Adrenal gland (tissue), 12 donors: ENCODE data around the gene PTPRS. TPM values are rescaled to one million over a fixed set of nuclear protein-coding genes. Genes with fewer than 3 reads are reported as not detected.

ENCODE experiments used
- DNase-seq, 7 donors: peaks; one replicate each; pipeline ENCODE4 v3.0.0-alpha.2; 2019 to 2020
- H3K27ac ChIP-seq, 5 donors: fragments of 200-600 bp; sonication (generic) in 4 of 5; 1 replicate in 3 of 5; 2 replicates in 2 of 5; pipeline versions ENCODE4 v1.5.1 to v1.8.0; 2016 to 2020; ENCODE audit warnings: mild to moderate bottlenecking in 1 of 5
- H3K27me3 ChIP-seq: fragments of 200-600 bp; 2 replicates; pipeline ENCODE4 v1.8.0; 2021
- H3K36me3 ChIP-seq, 2 donors: fragments of 200-600 bp; replicated peaks in 1 of 2; 1 replicate in 1 of 2; 2 replicates in 1 of 2; pipeline versions ENCODE4 v1.5.1 to v1.8.0; 2018 to 2022
- H3K4me1 ChIP-seq, 2 donors: fragments of 200-600 bp; replicated peaks in 1 of 2; 1 replicate in 1 of 2; 2 replicates in 1 of 2; pipeline versions ENCODE4 v1.5.1 to v1.8.0; 2018 to 2021
- H3K4me3 ChIP-seq, 4 donors: fragments of 200-600 bp; sonication (generic) in 3 of 4; one replicate each; pipeline ENCODE4 v1.5.1; 2016 to 2018
- H3K9me3 ChIP-seq, 3 donors: fragments of 200-600 bp; sonication (generic) in 1 of 3; replicated peaks in 1 of 3; 1 replicate in 2 of 3; 2 replicates in 1 of 3; pipeline versions ENCODE4 v1.5.1 to v1.8.0; 2016 to 2021
- CTCF ChIP-seq, 6 experiments: fragments of 450-650 bp in 4 of 6; fragments of 200-600 bp in 2 of 6; sonication (generic) in 1 of 6; IDR thresholded peaks; 1 replicate in 5 of 6; 2 replicates in 1 of 6; pipeline versions ENCODE4 v1.5.1 to v1.8.0; 2016 to 2021; ENCODE audit warnings: antibody characterized with exemption in 6 of 6, mild to moderate bottlenecking in 2 of 6, moderate library complexity in 1 of 6
- POLR2A ChIP-seq, 2 donors: fragments of 450-650 bp; IDR thresholded peaks; one replicate each; pipeline ENCODE4 v1.6.1; 2017; ENCODE audit warnings: antibody characterized with exemption in 2 of 2, mild to moderate bottlenecking in 2 of 2, moderate library complexity in 1 of 2
- WGBS, 4 donors: extraction: QIAGEN DNeasy Blood & Tissue Kit in 2 of 4; methylation state at CpG; one replicate each; pipeline versions ENCODE4 v1.1.5 to v1.1.7; 2013 to 2017; 5-methylcytosine and 5-hydroxymethylcytosine counted together
- intact Hi-C, 2 donors: fragments of 100-400 bp; cut with DNase I; formaldehyde crosslinking; loops; one replicate each; pipeline versions ENCODE4 v1.14.1 to v1.15.0; 2022 to 2023
- polyA plus RNA-seq, 3 donors: library from polyadenylated mRNA; stranded (reverse); fragments of 200-250 nt in 2 of 3; fragments of 350-450 nt in 1 of 3; fragmentation: Illumina TruSeq in 1 of 3; extraction: RNeasy Lipid Tissue Mini Kit (QIAGEN cat#74804) in 1 of 3; gene quantifications; one replicate each; pipeline ENCODE4 v1.2.3, GENCODE V29; 2013 to 2014
- total RNA-seq, 9 donors: library from RNA; depleted of rRNA in 4 of 9; stranded (reverse); fragments of >200 nt in 4 of 9; fragments of 120-200 nt in 1 of 9; fragmentation: NEBNext Ultra II Directional in 1 of 9; extraction: Animal tissue kit (Norgen Biotek cat#: 25700) in 1 of 9; gene quantifications; one replicate each; pipeline versions ENCODE4 v1.1.0 to v1.2.4, GENCODE V29; 2013 to 2023
- donor health status: healthy with polysubstance abuse.
- donor health status: Bipolar disorder and iron deficiency.
- donor health status: DM: yes; HTN: yes; CAD: no.
- donor health status: DM: no; HTN: no; CAD: no.
- donor health status: DM: no; HTN: no; CAD: no.
- donor health status: DM: yes; HTN: yes; CAD: no.

Gene PTPRS
- total and polyA plus RNA-seq, 12 donors, result 8.8 to 376 (median 164) TPM

- no peaks in the 10 kb centered on the region for H3K27me3 ChIP-seq
- H3K36me3 ChIP-seq, result no peaks in the 10 kb centered on the region
- H3K27ac ChIP-seq, result no peak overlapping the region
- TF ChIP-seq CTCF (IDR thresholded peaks at IDR 0.05) (no peak), POLR2A (IDR thresholded peaks at IDR 0.05) (no peak)
- 66 to 86% (median 78%) methylated on average over 1 to 3 of the region's 3 CpGs for WGBS, 4 donors
- no peak for DNase-seq
- no peaks in the 10 kb centered on the region for H3K4me1 ChIP-seq
- intact Hi-C loops, result loop anchor here in 1 of 2 donors (10.0 kb wide), 1 partner anchor 216 kb away; the partner anchor contains the start of gene TINCR
- H3K4me3 ChIP-seq, result no peak overlapping the region
- H3K9me3 ChIP-seq, result no peaks in the 10 kb centered on the region
Observed at GRCh38 chr19:5349041-5349440, 8.4 kb upstream of the PTPRS start.

GRCh38 chr19:5345895-5346386 lies 5.3 kb upstream of the PTPRS start:
- Histone ChIP-seq H3K4me3 (no peak overlapping the region), H3K36me3 (no peaks in the 10 kb centered on the region), H3K4me1 (no peaks in the 10 kb centered on the region), H3K9me3 (no peaks in the 10 kb centered on the region), H3K27me3 (no peaks in the 10 kb centered on the region), H3K27ac (no peak overlapping the region)
- no peak for TF ChIP-seq CTCF (IDR thresholded peaks at IDR 0.05)
- no peak for TF ChIP-seq POLR2A (IDR thresholded peaks at IDR 0.05)
- WGBS, 4 donors, result 27 to 52% (median 35%) methylated on average over 2 to 6 of the region's 6 CpGs
- no peak for DNase-seq
- intact Hi-C loops, result loop anchor here in 1 of 2 donors (10.0 kb wide), 1 partner anchor 219 kb away; the partner anchor contains the start of gene TINCR

DNA sequence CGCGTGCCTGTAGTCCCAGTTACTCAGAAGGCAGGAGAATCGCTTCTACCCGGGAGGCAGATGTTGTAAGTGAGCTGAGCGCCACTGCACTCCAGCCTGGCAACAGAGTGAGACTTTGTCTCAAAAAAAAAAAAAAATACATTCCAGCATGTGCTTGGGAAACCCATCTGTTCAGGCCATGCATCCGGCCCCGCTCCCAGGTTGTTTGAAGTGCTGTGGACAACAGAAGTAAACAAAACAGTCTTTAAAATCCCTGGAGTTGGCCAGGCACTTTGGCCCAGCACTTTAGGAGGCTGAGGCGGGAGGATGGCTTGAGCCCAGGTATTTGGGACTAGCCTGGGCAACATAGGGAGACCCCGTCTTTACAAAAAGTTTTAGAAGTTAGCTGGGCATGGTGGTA lies 3.2 kb upstream of the PTPRS start:
- intact Hi-C loops, result loop anchor here in 1 of 2 donors (10.0 kb wide), 1 partner anchor 221 kb away; the partner anchor contains the start of gene TINCR
- Histone ChIP-seq H3K27ac (no peak overlapping the region), H3K4me3 (no peak overlapping the region), H3K4me1 (peaks cover 6% of the 10 kb centered on the region in 2 donors), H3K27me3 (peaks cover 7% of the 10 kb centered on the region), H3K36me3 (no peaks in the 10 kb centered on the region), H3K9me3 (no peaks in the 10 kb centered on the region)
- DNase-seq, result no peak
- 69 to 81% (median 75%) methylated on average over 9 of the region's 9 CpGs for WGBS, 4 donors
- no peak for TF ChIP-seq POLR2A (IDR thresholded peaks at IDR 0.05)
- TF ChIP-seq CTCF (IDR thresholded peaks at IDR 0.05), result no peak

DNA sequence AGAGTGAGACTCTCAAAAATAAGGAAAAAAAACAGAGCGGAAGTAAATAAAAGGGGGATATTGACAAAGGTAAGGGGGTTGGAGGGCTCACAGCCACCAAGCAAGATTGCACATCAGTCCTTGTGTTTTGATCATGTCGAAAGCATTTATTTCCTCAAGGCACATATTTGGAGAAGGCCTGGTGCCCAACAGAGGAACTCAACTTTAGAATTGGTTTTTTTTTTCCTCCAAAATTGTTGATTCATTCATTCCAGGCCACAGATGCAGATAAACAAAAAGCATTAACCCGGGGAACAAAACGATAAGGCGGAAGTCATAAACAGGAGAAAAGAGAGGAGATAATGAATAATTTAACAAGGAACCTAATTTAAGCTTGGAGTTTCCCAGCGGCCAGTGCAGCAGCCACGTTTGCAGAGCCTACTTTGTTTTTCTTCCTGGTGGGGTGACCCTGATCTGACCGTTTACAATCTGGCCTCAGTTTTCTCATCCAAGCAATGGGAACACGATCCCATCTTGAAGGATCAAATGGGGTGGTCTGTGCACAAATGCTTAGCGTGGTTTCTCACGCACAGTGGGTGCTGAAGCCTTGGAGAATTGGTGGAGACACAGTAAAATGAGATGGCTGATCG lies 2.1 kb upstream of the PTPRS start:
- WGBS, 4 donors, result 64 to 72% (median 68%) methylated on average over 12 of the region's 12 CpGs
- H3K27me3 ChIP-seq, result peaks cover 7% of the 10 kb centered on the region

More for the DNA sequence above, 2.1 kb upstream of the PTPRS start:
- Histone ChIP-seq H3K9me3 (no peaks in the 10 kb centered on the region), H3K27ac (no peak overlapping the region), H3K36me3 (no peaks in the 10 kb centered on the region), H3K4me1 (peaks cover 6% of the 10 kb centered on the region in 2 donors), H3K4me3 (no peak overlapping the region)
- TF ChIP-seq CTCF (IDR thresholded peaks at IDR 0.05) (no peak), POLR2A (IDR thresholded peaks at IDR 0.05) (no peak)
- intact Hi-C loops, result loop anchor here in 1 of 2 donors (10.0 kb wide), 1 partner anchor 222 kb away; the partner anchor contains the start of gene TINCR
- no peak for DNase-seq
